Measurements from ENCODE around the gene KCNG2. TPM values are rescaled to one million over a fixed set of nuclear protein-coding genes. Genes with fewer than 3 reads are reported as not detected.

KCNG2 gene
- total RNA-seq, 2 experiments from 2014 or later, result not detected

DNA sequence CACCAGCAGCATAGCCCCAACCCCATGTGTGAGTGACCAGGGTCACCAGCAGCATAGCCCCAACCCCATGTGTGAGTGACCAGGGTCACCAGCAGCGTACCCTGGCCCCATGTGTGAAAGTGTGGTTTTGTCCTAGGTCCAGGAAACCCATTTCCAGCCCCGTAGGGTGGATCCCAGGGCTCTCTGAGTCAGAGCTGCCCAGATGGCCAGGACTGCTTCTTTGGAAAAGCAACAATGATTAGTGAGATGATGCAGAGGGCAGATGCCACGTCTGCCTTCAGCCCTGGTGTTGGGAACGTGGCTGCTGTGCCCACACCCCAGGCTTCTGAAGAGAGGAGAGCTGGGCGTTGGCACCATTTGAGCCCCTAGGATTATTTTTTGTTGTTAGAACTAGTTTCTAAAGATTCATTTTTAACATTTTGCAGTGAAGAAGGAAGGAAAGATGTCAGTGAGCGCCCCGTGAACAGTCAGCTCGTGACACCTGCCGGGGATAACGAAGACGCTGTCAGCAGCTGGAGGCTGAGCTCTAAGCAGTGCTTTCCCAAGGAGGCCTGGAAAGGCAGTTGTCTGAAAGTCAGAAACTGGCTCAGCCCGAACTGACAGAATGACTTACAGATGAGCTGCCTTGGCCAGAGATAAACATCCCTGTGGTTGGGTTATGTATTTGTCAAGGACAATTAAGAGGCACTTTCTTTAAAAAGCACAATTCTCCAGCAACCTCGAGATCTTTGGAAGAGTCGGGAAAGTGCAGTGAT is 32.1 kb upstream of the KCNG2 start:
- H3K36me3 ChIP-seq (ENCODE audit: insufficient read depth, low read length), result no peaks in the 10 kb centered on the region
- POLR2A ChIA-PET, result no interaction called here
- peaks cover 17 to 48% of the 10 kb centered on the region in 2 experiments for H3K9me3 ChIP-seq (ENCODE audit: control insufficient read depth in 1 of 2, insufficient read depth in 1 of 2, low read length in 2 of 2)
- no peaks in the 10 kb centered on the region for H3K4me1 Mint-ChIP-seq (ENCODE audit: low read depth)
- intact Hi-C loops (cut with DNase I, micrococcal nuclease), result no loop called here
- H3K4me3 Mint-ChIP-seq, result no peak overlapping the region
- no peaks in the 10 kb centered on the region for H3K36me3 Mint-ChIP-seq (ENCODE audit: low read depth)
- no peak overlapping the region for H3K27ac Mint-ChIP-seq
- no peak for DNase-seq
- no peaks in the 10 kb centered on the region for H3K4me1 ChIP-seq (ENCODE audit: insufficient read depth, low read length)
- CTCF ChIA-PET, result no interaction called here
- H3K27me3 Mint-ChIP-seq, result peaks cover 16% of the 10 kb centered on the region
- peaks cover 0 to 3% of the 10 kb centered on the region in 2 experiments for H3K27me3 ChIP-seq (ENCODE audit: control insufficient read depth in 1 of 2, insufficient read depth in 2 of 2, low read length in 2 of 2)
- no peak for ATAC-seq (ENCODE audit: poor library complexity)
- H3K27ac ChIP-seq (ENCODE audit: low read depth in 1 of 2, low read length in 2 of 2), result no peak overlapping the region
- TF ChIP-seq, protein P1, sequence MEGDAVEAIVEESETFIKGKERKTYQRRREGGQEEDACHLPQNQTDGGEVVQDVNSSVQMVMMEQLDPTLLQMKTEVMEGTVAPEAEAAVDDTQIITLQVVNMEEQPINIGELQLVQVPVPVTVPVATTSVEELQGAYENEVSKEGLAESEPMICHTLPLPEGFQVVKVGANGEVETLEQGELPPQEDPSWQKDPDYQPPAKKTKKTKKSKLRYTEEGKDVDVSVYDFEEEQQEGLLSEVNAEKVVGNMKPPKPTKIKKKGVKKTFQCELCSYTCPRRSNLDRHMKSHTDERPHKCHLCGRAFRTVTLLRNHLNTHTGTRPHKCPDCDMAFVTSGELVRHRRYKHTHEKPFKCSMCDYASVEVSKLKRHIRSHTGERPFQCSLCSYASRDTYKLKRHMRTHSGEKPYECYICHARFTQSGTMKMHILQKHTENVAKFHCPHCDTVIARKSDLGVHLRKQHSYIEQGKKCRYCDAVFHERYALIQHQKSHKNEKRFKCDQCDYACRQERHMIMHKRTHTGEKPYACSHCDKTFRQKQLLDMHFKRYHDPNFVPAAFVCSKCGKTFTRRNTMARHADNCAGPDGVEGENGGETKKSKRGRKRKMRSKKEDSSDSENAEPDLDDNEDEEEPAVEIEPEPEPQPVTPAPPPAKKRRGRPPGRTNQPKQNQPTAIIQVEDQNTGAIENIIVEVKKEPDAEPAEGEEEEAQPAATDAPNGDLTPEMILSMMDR (IDR thresholded peaks at IDR 0.05), result no peak
- H3K9me3 Mint-ChIP-seq, result peaks cover 22% of the 10 kb centered on the region
- no peak overlapping the region for H3K4me3 ChIP-seq (ENCODE audit: low read length)

- Histone ChIP-seq H3K4me3 (ENCODE audit: low read length) (no peak overlapping the region), H3K4me1 (ENCODE audit: insufficient read depth, low read length) (no peaks in the 10 kb centered on the region), H3K9me3 (ENCODE audit: control insufficient read depth in 1 of 2, insufficient read depth in 1 of 2, low read length in 2 of 2) (peaks cover 17 to 51% of the 10 kb centered on the region in 2 experiments), H3K27ac (ENCODE audit: low read depth in 1 of 2, low read length in 2 of 2) (no peak overlapping the region), H3K36me3 (ENCODE audit: insufficient read depth, low read length) (no peaks in the 10 kb centered on the region), H3K27me3 (ENCODE audit: control insufficient read depth in 1 of 2, insufficient read depth in 2 of 2, low read length in 2 of 2) (peaks cover 0 to 3% of the 10 kb centered on the region in 2 experiments)
- Mint-ChIP-seq H3K4me1 (ENCODE audit: low read depth) (no peaks in the 10 kb centered on the region), H3K27me3 (peaks cover 16% of the 10 kb centered on the region), H3K36me3 (ENCODE audit: low read depth) (no peaks in the 10 kb centered on the region), H3K4me3 (no peak overlapping the region), H3K27ac (no peak overlapping the region), H3K9me3 (peaks cover 17% of the 10 kb centered on the region)
- intact Hi-C loops (cut with DNase I, micrococcal nuclease), result no loop called here
- CTCF ChIA-PET, result no interaction called here
- ATAC-seq (ENCODE audit: poor library complexity), result no peak
- DNase-seq, result no peak
- TF ChIP-seq, protein P1 (IDR thresholded peaks at IDR 0.05), result no peak
- POLR2A ChIA-PET, result no interaction called here
Observed at GRCh38 chr18:79766308-79766707, 31.4 kb upstream of the KCNG2 start.

DNA sequence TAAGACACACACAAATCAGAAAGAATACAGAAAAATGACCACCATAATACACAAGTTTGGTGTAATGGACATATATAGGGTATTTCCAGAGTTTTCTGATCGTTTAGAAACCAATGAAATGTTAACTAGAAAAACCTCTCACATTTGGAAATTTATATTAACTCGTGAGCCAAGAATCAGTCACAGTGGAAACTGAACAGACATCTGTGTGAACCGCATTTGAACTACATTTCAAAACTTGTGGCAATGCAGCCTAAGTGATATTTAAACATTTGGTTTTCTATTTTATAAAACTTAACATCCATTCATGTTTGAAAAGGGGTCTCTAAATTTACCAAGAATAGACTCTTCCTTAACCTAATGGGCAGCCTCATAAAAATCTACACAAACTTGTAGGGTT is 29.0 kb upstream of the KCNG2 start:
- Mint-ChIP-seq H3K36me3 (ENCODE audit: low read depth) (no peaks in the 10 kb centered on the region), H3K9me3 (peaks cover 8% of the 10 kb centered on the region), H3K27me3 (peaks cover 16% of the 10 kb centered on the region), H3K4me3 (no peak overlapping the region), H3K27ac (no peak overlapping the region), H3K4me1 (ENCODE audit: low read depth) (no peaks in the 10 kb centered on the region)
- CTCF ChIA-PET, result no interaction called here
- TF ChIP-seq, protein P1 (IDR thresholded peaks at IDR 0.05), result no peak
- Histone ChIP-seq H3K9me3 (ENCODE audit: control insufficient read depth in 1 of 2, insufficient read depth in 1 of 2, low read length in 2 of 2) (peaks cover 14 to 60% of the 10 kb centered on the region in 2 experiments), H3K4me3 (ENCODE audit: low read length) (no peak overlapping the region), H3K36me3 (ENCODE audit: insufficient read depth, low read length) (no peaks in the 10 kb centered on the region), H3K27me3 (ENCODE audit: control insufficient read depth in 1 of 2, insufficient read depth in 2 of 2, low read length in 2 of 2) (peaks cover 0 to 3% of the 10 kb centered on the region in 2 experiments), H3K27ac (ENCODE audit: low read depth in 1 of 2, low read length in 2 of 2) (no peak overlapping the region), H3K4me1 (ENCODE audit: insufficient read depth, low read length) (no peaks in the 10 kb centered on the region)
- intact Hi-C loops (cut with DNase I, micrococcal nuclease), result no loop called here
- DNase-seq, result no peak
- ATAC-seq (ENCODE audit: poor library complexity), result no peak
- POLR2A ChIA-PET, result no interaction called here

Data from CD4-positive, alpha-beta T cell (primary cell).